HepG2 (cell line): ENCODE results near the gene STK25. TPM values are rescaled to one million over a fixed set of nuclear protein-coding genes. Genes with fewer than 3 reads are reported as not detected.
A peak's percentile ranks its signal among the peaks of the same experiment; 100 is the strongest.

Source experiments
- DNMT1 ChIP-seq: sonication (generic); formaldehyde crosslinking; IDR thresholded peaks from 2 replicates; pipeline ENCODE4 v1.5.1; 2020; ENCODE audit warnings: mild to moderate bottlenecking, missing genetic modification reagents
- KMT2B ChIP-seq: IDR thresholded peaks from 2 replicates; pipeline ENCODE4 v1.6.1; 2016; ENCODE audit warnings: missing genetic modification reagents, missing compliant biosample characterization
- MYC ChIP-seq: sonication (generic); formaldehyde crosslinking; IDR thresholded peaks from 2 replicates; pipeline ENCODE4 v1.9.0; 2021; ENCODE audit warnings: missing genetic modification reagents, borderline replicate concordance
- NR2F2 ChIP-seq: IDR thresholded peaks from 2 replicates; pipeline ENCODE4 v1.6.1; 2012; ENCODE audit warnings: low read depth, inconsistent platforms, borderline replicate concordance
- SATB2 ChIP-seq: sonication (generic); formaldehyde crosslinking; IDR thresholded peaks from 2 replicates; pipeline ENCODE4 v1.5.0; 2020; ENCODE audit warnings: missing genetic modification reagents
- SIN3A ChIP-seq: IDR thresholded peaks from 2 replicates; pipeline ENCODE4 v1.6.1; 2011; ENCODE audit warnings: low read depth, mild to moderate bottlenecking, control low read depth, low read length, borderline replicate concordance
- SNAI1 ChIP-seq: sonication (generic); formaldehyde crosslinking; IDR thresholded peaks from 2 replicates; pipeline ENCODE4 v1.5.0; 2020; ENCODE audit warnings: mild to moderate bottlenecking, missing genetic modification reagents, borderline replicate concordance
- SYNCRIP ChIP-seq: fragments of 200-400 bp; formaldehyde crosslinking; IDR thresholded peaks from 2 replicates; pipeline ENCODE4 v1.6.1; 2018; ENCODE audit warnings: mild to moderate bottlenecking, low read depth, low read length; ENCODE audit not compliant: insufficient read depth
- ZFP62 ChIP-seq: sonication (generic); formaldehyde crosslinking; IDR thresholded peaks from 2 replicates; pipeline ENCODE4 v1.4.0; 2020; ENCODE audit warnings: missing genetic modification reagents
- ZFYVE20 ChIP-seq: sonication (generic); formaldehyde crosslinking; IDR thresholded peaks from 2 replicates; pipeline ENCODE4 v1.8.0; 2023; ENCODE audit warnings: low read depth, mild to moderate bottlenecking, moderate library complexity, missing genetic modification reagents, borderline replicate concordance
- ZNF431 ChIP-seq: sonication (generic); formaldehyde crosslinking; IDR thresholded peaks from 2 replicates; pipeline ENCODE4 v1.9.0; 2022; ENCODE audit warnings: missing genetic modification reagents, low read depth, mild to moderate bottlenecking, borderline replicate concordance
- ZNF75D ChIP-seq: sonication (generic); formaldehyde crosslinking; IDR thresholded peaks from 2 replicates; pipeline ENCODE4 v1.8.1; 2023; ENCODE audit warnings: missing genetic modification reagents, mild to moderate bottlenecking, borderline replicate concordance
- ZSCAN21 ChIP-seq: sonication (generic); formaldehyde crosslinking; IDR thresholded peaks from 2 replicates; pipeline ENCODE4 v1.8.0; 2022; ENCODE audit warnings: mild to moderate bottlenecking, missing genetic modification reagents, moderate library complexity, borderline replicate concordance
- polyA plus RNA-seq, 8 experiments: library from polyadenylated mRNA; depleted of rRNA in 3 of 8; stranded (reverse) in 7 of 8; unstranded in 1 of 8; fragments of >200 nt; fragmentation: Illumina TruSeq in 4 of 8; extraction: Trizol in 4 of 8; gene quantifications; 2 replicates each; pipeline versions ENCODE4 v1.2.1 to v1.2.3, GENCODE V29; 2011 to 2016; ENCODE audit warnings: low read depth in 4 of 8, missing spikeins in 1 of 8, mixed read lengths in 1 of 8; ENCODE audit not compliant: insufficient read depth in 1 of 8
- total RNA-seq, 5 experiments: library from RNA; depleted of rRNA; stranded (reverse); fragments of >200 nt; fragmentation: Illumina TruSeq; extraction: Trizol; gene quantifications; 2 replicates each; pipeline ENCODE4 v1.2.3, GENCODE V29; 2016; ENCODE audit warnings: low read depth in 1 of 5
- TF ChIP-seq, protein P1 (sequence below): sonication (generic); formaldehyde crosslinking; IDR thresholded peaks from 2 replicates; pipeline ENCODE4 v1.9.0; 2021; ENCODE audit warnings: mild to moderate bottlenecking, missing genetic modification reagents
- TF ChIP-seq, protein P2 (sequence below): sonication (generic); formaldehyde crosslinking; IDR thresholded peaks from 2 replicates; pipeline ENCODE4 v1.8.0; 2022; ENCODE audit warnings: missing genetic modification reagents, low read depth, mild to moderate bottlenecking, borderline replicate concordance
- TF ChIP-seq, protein P3 (sequence below): sonication (generic); formaldehyde crosslinking; IDR thresholded peaks from 2 replicates; pipeline ENCODE4 v1.4.0; 2020; ENCODE audit warnings: missing genetic modification reagents
- TF ChIP-seq, protein P4 (sequence below): sonication (generic); formaldehyde crosslinking; IDR thresholded peaks from 2 replicates; pipeline ENCODE4 v1.4.0; 2020; ENCODE audit warnings: mild to moderate bottlenecking, missing genetic modification reagents
- TF ChIP-seq, protein P5 (sequence below): sonication (generic); formaldehyde crosslinking; IDR thresholded peaks from 2 replicates; pipeline ENCODE4 v1.4.0; 2020; ENCODE audit warnings: missing genetic modification reagents

Gene STK25
- total and polyA plus RNA-seq, 2 of the 13 experiments (the other 11 are each of a cell fraction or from before 2014, with no cell fraction given): 177 to 481 TPM

DNA sequence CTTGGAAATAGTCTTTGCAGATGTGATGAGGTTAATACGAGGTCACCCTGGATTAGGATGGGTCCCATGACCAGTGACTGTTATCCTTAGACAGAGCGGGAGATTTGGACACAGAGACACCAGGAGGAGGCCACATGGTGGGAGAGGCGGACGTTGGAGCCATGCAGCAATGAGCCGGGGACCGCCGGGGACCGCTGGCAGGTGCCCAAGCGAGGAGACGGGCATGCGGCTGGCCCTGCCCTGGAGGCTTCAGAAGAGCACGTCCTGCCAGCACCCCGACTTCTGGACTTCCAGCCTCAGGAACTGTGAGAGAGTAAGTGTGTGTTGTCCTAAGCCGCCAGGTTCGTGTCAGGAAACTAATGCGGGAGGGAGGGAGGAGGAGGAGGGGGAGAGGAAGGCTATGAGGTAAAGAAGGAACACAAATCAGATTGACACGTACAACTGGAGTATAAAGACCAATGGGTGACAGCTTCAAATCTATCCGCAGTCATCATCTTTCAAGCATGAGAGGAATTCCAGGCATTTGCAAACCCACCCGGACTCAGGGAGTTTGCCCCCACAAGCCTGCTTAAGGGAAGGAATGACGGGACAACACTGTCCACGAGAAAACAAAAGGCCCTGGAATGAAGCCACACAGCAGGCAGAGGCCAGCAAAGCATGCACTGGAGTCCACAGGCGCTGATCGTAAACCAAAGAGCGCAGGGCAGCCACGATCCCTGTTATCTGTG lies 38.6 kb upstream of the STK25 start (continued):
- TF ChIP-seq, protein P1, sequence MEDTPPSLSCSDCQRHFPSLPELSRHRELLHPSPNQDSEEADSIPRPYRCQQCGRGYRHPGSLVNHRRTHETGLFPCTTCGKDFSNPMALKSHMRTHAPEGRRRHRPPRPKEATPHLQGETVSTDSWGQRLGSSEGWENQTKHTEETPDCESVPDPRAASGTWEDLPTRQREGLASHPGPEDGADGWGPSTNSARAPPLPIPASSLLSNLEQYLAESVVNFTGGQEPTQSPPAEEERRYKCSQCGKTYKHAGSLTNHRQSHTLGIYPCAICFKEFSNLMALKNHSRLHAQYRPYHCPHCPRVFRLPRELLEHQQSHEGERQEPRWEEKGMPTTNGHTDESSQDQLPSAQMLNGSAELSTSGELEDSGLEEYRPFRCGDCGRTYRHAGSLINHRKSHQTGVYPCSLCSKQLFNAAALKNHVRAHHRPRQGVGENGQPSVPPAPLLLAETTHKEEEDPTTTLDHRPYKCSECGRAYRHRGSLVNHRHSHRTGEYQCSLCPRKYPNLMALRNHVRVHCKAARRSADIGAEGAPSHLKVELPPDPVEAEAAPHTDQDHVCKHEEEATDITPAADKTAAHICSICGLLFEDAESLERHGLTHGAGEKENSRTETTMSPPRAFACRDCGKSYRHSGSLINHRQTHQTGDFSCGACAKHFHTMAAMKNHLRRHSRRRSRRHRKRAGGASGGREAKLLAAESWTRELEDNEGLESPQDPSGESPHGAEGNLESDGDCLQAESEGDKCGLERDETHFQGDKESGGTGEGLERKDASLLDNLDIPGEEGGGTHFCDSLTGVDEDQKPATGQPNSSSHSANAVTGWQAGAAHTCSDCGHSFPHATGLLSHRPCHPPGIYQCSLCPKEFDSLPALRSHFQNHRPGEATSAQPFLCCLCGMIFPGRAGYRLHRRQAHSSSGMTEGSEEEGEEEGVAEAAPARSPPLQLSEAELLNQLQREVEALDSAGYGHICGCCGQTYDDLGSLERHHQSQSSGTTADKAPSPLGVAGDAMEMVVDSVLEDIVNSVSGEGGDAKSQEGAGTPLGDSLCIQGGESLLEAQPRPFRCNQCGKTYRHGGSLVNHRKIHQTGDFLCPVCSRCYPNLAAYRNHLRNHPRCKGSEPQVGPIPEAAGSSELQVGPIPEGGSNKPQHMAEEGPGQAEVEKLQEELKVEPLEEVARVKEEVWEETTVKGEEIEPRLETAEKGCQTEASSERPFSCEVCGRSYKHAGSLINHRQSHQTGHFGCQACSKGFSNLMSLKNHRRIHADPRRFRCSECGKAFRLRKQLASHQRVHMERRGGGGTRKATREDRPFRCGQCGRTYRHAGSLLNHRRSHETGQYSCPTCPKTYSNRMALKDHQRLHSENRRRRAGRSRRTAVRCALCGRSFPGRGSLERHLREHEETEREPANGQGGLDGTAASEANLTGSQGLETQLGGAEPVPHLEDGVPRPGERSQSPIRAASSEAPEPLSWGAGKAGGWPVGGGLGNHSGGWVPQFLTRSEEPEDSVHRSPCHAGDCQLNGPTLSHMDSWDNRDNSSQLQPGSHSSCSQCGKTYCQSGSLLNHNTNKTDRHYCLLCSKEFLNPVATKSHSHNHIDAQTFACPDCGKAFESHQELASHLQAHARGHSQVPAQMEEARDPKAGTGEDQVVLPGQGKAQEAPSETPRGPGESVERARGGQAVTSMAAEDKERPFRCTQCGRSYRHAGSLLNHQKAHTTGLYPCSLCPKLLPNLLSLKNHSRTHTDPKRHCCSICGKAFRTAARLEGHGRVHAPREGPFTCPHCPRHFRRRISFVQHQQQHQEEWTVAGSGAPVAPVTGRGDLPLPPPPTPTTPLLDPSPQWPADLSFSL (CRISPR knock-in tag): no peak
- TF ChIP-seq ZNF75D (CRISPR knock-in tag) (no peak), DNMT1 (CRISPR knock-in tag) (no peak; the same call in 1 of the 2 replicates), MYC (CRISPR knock-in tag) (peak; percentile 52; the same call in 1 of the 2 replicates), SNAI1 (no peak), SATB2 (CRISPR knock-in tag) (no peak), SYNCRIP (no peak), ZFYVE20 (CRISPR knock-in tag) (peak; percentile 79; the same call in 1 of the 2 replicates), ZNF431 (CRISPR knock-in tag) (peak; percentile 41; the same call in 1 of the 2 replicates), ZFP62 (no peak), KMT2B (CRISPR knock-in tag) (no peak), NR2F2 (peak; percentile 9; the same call in 1 of the 2 replicates), ZSCAN21 (CRISPR knock-in tag) (0 out of 2 replicates have a peak, but pooled peaks have one; percentile 40), SIN3A (no peak)
- TF ChIP-seq, protein P2, sequence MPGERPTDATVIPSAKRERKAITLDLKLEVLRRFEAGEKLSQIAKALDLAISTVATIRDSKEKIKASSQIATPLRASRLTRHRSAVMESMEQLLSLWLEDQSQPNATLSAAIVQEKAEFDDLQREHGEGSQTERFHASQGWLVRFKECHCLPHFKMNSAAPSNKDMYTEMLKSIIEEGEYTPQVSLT (CRISPR knock-in tag): no peak
- TF ChIP-seq, protein P3, sequence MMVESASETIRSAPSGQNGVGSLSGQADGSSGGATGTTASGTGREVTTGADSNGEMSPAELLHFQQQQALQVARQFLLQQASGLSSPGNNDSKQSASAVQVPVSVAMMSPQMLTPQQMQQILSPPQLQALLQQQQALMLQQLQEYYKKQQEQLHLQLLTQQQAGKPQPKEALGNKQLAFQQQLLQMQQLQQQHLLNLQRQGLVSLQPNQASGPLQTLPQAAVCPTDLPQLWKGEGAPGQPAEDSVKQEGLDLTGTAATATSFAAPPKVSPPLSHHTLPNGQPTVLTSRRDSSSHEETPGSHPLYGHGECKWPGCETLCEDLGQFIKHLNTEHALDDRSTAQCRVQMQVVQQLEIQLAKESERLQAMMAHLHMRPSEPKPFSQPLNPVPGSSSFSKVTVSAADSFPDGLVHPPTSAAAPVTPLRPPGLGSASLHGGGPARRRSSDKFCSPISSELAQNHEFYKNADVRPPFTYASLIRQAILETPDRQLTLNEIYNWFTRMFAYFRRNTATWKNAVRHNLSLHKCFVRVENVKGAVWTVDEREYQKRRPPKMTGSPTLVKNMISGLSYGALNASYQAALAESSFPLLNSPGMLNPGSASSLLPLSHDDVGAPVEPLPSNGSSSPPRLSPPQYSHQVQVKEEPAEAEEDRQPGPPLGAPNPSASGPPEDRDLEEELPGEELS (CRISPR knock-in tag): peak; percentile 28; the same call in 1 of the 2 replicates
- TF ChIP-seq, protein P4, sequence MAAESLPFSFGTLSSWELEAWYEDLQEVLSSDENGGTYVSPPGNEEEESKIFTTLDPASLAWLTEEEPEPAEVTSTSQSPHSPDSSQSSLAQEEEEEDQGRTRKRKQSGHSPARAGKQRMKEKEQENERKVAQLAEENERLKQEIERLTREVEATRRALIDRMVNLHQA (CRISPR knock-in tag): no peak
- TF ChIP-seq, protein P5, sequence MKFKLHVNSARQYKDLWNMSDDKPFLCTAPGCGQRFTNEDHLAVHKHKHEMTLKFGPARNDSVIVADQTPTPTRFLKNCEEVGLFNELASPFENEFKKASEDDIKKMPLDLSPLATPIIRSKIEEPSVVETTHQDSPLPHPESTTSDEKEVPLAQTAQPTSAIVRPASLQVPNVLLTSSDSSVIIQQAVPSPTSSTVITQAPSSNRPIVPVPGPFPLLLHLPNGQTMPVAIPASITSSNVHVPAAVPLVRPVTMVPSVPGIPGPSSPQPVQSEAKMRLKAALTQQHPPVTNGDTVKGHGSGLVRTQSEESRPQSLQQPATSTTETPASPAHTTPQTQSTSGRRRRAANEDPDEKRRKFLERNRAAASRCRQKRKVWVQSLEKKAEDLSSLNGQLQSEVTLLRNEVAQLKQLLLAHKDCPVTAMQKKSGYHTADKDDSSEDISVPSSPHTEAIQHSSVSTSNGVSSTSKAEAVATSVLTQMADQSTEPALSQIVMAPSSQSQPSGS (CRISPR knock-in tag): peak; percentile 82
